GM18867 (cell line): Measurements from ENCODE around the gene DNAH8.

Experiments
- ATAC-seq: cut with Tn5 transposase; IDR thresholded peaks from one replicate; pipeline ENCODE4 v1.9.1; 2021; ENCODE audit warnings: mild to moderate bottlenecking, moderate library complexity; ENCODE audit not compliant: unreplicated experiment

Gene DNAH8

GRCh38 chr6:39065561-39065960, 350.4 kb downstream of the DNAH8 start:
- ATAC-seq = no peak

GRCh38 chr6:39068391-39068790, 353.3 kb downstream of the DNAH8 start:
- ATAC-seq = no peak

DNA sequence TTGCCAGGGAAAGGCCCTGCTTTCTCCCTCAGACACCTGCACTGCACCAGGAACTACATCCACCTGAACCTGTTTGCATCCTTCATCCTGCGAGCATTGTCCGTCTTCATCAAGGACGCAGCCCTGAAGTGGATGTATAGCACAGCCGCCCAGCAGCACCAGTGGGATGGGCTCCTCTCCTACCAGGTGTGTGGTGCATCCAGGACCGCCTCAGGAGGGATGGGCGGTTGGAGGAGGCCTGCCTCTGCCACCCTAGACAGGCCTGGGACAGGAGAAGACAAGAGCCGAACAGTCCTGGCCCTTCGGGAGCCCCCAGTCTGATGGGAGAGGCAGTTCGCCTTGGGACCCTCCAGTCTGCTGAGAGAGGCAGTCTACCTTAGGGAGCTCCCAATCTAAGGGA, 357.7 kb downstream of the DNAH8 start:
- ATAC-seq = no peak

- no peak for ATAC-seq
These were observed 358.6 kb downstream of the DNAH8 start for GRCh38 chr6:39073471-39074355.

GRCh38 chr6:39074486-39074885, 359.4 kb downstream of the DNAH8 start:
- no peak for ATAC-seq

DNA sequence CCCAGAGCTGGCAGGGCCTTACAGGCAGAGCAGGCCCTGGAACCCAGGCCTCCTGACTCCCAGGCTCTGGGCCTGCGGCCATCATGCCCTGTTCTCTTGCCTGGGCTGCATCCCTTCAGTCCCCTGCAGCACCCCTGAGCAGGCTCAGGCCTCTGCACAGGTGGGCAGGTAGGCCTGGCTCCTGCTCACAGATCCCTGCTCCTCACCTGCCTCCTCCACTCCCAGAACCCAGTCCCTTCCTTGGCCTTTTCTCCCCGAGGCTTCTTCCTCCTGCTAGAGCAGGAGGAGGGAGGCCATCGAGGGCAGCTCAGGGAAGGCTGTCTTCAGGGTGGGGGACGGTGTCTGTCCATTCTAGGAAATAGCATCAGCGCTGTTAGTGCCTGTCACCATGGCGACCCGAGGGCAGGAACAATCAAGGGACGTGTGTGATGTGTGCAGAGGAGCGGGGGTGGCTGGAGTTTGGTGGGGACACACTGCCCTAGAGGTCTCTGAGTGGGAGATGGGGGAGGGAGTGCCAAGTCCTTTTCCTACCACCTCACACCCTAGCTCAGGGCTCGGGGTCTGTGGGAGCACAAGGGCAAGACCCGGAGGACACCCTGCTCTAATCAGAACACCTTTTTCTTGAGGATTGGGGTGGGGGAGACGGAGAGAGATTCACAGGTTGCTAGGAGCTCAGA, 360.0 kb downstream of the DNAH8 start:
- ATAC-seq = no peak

- ATAC-seq = no peak
These were observed 360.9 kb downstream of the DNAH8 start for GRCh38 chr6:39075807-39076622.

DNA sequence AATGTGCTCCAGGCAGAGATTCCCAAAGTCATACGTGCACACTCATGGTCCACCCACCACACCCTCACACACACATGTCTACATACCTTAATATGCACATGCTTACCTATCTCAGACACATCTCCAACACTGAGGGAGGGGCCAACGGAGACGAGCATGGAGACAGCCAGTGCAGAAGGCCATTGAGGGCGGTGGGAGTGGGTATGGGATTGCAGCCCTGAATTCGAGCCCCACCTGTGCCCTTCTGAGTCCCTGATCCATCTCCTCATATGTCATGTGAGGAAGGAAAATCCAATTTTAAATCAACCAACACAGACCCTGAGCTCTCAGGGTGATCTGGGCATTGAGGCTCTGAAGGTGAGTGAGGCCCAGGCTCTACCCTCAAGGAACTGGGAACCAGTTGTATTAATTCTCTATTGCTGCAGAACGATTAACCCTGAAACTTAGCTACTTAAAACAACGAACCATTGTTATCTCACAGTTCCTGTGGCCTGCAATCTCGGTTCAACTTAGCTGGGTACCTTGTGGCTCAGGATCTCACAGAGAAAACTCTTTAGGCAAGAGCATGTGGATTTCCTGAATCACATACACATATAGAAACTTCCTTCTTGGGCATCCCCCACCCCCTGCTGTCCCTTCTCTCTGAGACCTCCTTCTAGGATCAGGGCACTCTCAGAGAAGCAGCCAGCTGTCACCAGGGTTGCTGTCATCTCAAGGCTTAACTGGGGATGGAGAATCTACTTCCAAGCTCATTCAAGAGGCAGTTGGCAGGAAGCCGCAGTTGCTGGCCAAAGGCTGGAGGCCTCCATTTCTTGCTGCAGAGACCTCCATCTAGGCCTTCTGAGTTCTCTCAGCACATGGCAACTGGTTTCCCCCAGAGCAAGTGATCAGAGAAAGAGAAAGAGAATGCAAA, 361.8 kb downstream of the DNAH8 start:
- ATAC-seq = no peak

DNA sequence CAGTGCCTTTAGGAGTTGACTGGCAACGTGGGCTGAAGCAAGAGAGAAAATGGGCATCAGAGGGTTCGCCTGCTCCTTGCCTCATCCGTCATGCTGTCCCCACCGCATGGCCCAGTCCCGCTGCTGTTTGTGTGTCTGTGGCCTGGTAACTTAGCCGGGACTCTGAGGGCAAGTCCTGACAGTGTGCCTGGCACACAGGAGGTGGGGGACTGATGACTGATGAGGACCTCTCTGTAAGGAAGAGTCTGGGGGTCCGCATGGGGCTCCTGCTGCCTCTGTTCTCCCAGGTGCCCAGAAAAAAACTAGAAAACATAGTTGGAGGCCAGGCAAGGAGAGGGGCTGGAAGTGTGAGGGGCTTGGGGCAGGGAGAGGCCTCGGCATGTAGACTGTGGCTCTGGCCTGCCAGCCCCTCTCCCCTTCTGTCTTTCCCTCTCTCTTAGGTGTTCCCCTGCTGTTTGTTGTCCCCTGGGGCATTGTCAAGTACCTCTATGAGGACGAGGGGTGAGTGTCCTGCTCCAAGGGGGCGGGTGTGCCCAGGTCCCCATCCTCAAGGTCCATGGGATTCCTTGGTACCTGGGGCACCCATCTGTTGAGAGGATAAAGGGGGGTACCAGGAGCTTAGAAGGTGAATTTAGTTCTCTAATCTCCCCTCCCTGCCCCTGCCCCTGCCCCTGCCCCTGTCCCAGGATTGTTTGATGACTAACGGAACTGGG, 362.9 kb downstream of the DNAH8 start:
- ATAC-seq = no peak

- ATAC-seq = no peak
These were observed 363.6 kb downstream of the DNAH8 start for GRCh38 chr6:39078695-39079094.

- ATAC-seq = no peak
These were observed 364.4 kb downstream of the DNAH8 start for GRCh38 chr6:39079197-39080125.
